K562 (cell line): ENCODE data around the gene CFAP54. TPM values are rescaled to one million over a fixed set of nuclear protein-coding genes. Genes with fewer than 3 reads are reported as not detected.
A peak's percentile ranks its signal among the peaks of the same experiment; 100 is the strongest.

ENCODE experiments used
- ATAC-seq: fragments of 200-7000 bp; cut with Tn5 transposase; 3 replicates; pipeline ENCODE4 v1.9.1; 2020; ENCODE audit warnings: moderate library complexity
- BruUV-seq: library from RNA; stranded (reverse); fragments of 400-500 nt; replicated peaks from 2 replicates; lab custom pipeline; 2021; lab: Mats Ljungman, UMichigan
- CTCF ChIA-PET: fragments of 300-600 bp; formaldehyde crosslinking; extraction: SDS; loops from one replicate; lab custom pipeline; 2021; ENCODE audit warnings: low intra/inter-chr PET ratio; lab: Yijun Ruan, JAX
- POLR2A ChIA-PET: fragments of 300-600, 350-650 bp; sonication (Branson Sonifier 250); formaldehyde crosslinking; extraction: SDS; loops from one replicate; lab custom pipeline; 2021; ENCODE audit warnings: antibody characterized with exemption, inconsistent platforms; lab: Yijun Ruan, JAX
- DNase-seq, 4 experiments: peaks; one replicate each; pipeline versions ENCODE4 v3.0.0 to v3.0.0-alpha.2; 2011 to 2018; ENCODE audit warnings: low spot score in 3 of 4, mixed read lengths in 3 of 4; ENCODE audit errors: extremely low read depth in 1 of 4
- FAIRE-seq: peaks from 2 replicates; lab custom pipeline; 2011; peaks lifted over from hg19 to GRCh38; lab: Jason Lieb, UNC
- H2AFZ ChIP-seq: 2 replicates; pipeline ENCODE4 v1.6.0; 2011; ENCODE audit warnings: low read depth, low read length, control low read depth, inconsistent platforms
- H3K27ac ChIP-seq: fragments of 200-600 bp; 3 replicates; pipeline ENCODE4 v1.8.0; 2011; ENCODE audit warnings: low read depth, mild to moderate bottlenecking, control low read depth, inconsistent platforms, low read length, moderate library complexity, mixed read lengths; ENCODE audit errors: extremely low read depth
- H3K27me3 ChIP-seq, 2 experiments: fragments of 300-600 bp in 1 of 2; 2 replicates in 1 of 2; 3 replicates in 1 of 2; pipeline versions ENCODE4 v1.6.0 to v1.8.0; 2011; ENCODE audit warnings: inconsistent platforms in 2 of 2, low read length in 2 of 2, mild to moderate bottlenecking in 1 of 2, mixed read lengths in 1 of 2, moderate library complexity in 1 of 2; ENCODE audit not compliant: control insufficient read depth in 2 of 2, insufficient read depth in 2 of 2
- H3K36me3 ChIP-seq: fragments of 300-600 bp; 3 replicates; pipeline ENCODE4 v1.8.0; 2011; ENCODE audit warnings: mild to moderate bottlenecking, low read length, inconsistent platforms; ENCODE audit not compliant: control insufficient read depth, insufficient read depth
- H3K4me1 ChIP-seq, 2 experiments: fragments of 200-600 bp in 1 of 2; replicated peaks in 1 of 2; 2 replicates in 1 of 2; 3 replicates in 1 of 2; pipeline versions ENCODE4 v1.5.1 to v1.8.0; 2011; ENCODE audit warnings: inconsistent platforms in 2 of 2, low read length in 2 of 2, mild to moderate bottlenecking in 1 of 2, mixed read lengths in 1 of 2, moderate library complexity in 1 of 2; ENCODE audit not compliant: control insufficient read depth in 2 of 2, insufficient read depth in 2 of 2
- H3K4me2 ChIP-seq: 2 replicates; pipeline ENCODE4 v1.6.1; 2011; ENCODE audit warnings: low read length, control low read depth, inconsistent platforms, mixed read lengths; ENCODE audit not compliant: insufficient read depth
- H3K4me3 ChIP-seq: fragments of 200-600 bp; sonication (generic), shearing (Covaris generic); 2 replicates; pipeline ENCODE4 v1.5.1; 2016; ENCODE audit warnings: control low read depth, inconsistent platforms
- H3K79me2 ChIP-seq: fragments of 200-600 bp; 3 replicates; pipeline ENCODE4 v1.8.0; 2011; ENCODE audit warnings: low read length, inconsistent platforms; ENCODE audit not compliant: control insufficient read depth, insufficient read depth
- H3K9ac ChIP-seq, 2 experiments: 2 replicates each; pipeline versions ENCODE4 v1.6.0 to v1.6.1; 2011; ENCODE audit warnings: low read depth in 2 of 2, low read length in 2 of 2, control low read depth in 1 of 2, inconsistent platforms in 1 of 2, mild to moderate bottlenecking in 1 of 2, mixed read lengths in 1 of 2; ENCODE audit not compliant: insufficient read depth in 1 of 2
- H3K9me1 ChIP-seq: one replicate; pipeline ENCODE4 v1.6.0; 2011; ENCODE audit warnings: inconsistent platforms, mild to moderate bottlenecking, low read length, moderate library complexity; ENCODE audit not compliant: control insufficient read depth, insufficient read depth
- H3K9me3 ChIP-seq: replicated peaks from 2 replicates; pipeline ENCODE4 v1.5.1; 2011; ENCODE audit warnings: low read depth, low read length, inconsistent platforms; ENCODE audit not compliant: control insufficient read depth, insufficient read depth
- H4K20me1 ChIP-seq: replicated peaks from 2 replicates; pipeline ENCODE4 v1.6.1; 2011; ENCODE audit warnings: low read length, inconsistent platforms, mixed read lengths; ENCODE audit not compliant: control insufficient read depth, insufficient read depth
- ARID1B ChIP-seq: fragments of 450-650 bp; IDR thresholded peaks from 2 replicates; pipeline ENCODE4 v1.6.1; 2016; ENCODE audit warnings: antibody characterized with exemption, mild to moderate bottlenecking, inconsistent platforms
- ATF2 ChIP-seq: sonication (generic); formaldehyde crosslinking; IDR thresholded peaks from 2 replicates; pipeline ENCODE4 v1.8.1; 2022; ENCODE audit warnings: missing genetic modification reagents
- C11orf30 ChIP-seq: fragments of 450-650 bp; IDR thresholded peaks from 2 replicates; pipeline ENCODE4 v1.6.1; 2016; ENCODE audit warnings: low read depth, mild to moderate bottlenecking
- DMBX1 ChIP-seq: fragments of 250-450 bp; sonication (Bioruptor Pico); IDR thresholded peaks from 2 replicates; pipeline ENCODE4 v1.8.0; 2022; ENCODE audit warnings: inconsistent platforms, mild to moderate bottlenecking, moderate library complexity, borderline replicate concordance
- ESRRB ChIP-seq: fragments of 250-450 bp; sonication (Bioruptor Pico); IDR thresholded peaks from 2 replicates; pipeline ENCODE4 v1.5.0; 2020; ENCODE audit warnings: mild to moderate bottlenecking, moderate library complexity, borderline replicate concordance
- GTF2F1 ChIP-seq: IDR thresholded peaks from 2 replicates; pipeline ENCODE4 v1.6.1; 2011; ENCODE audit warnings: low read depth, low read length, improper control_type of control experiment
- KDM2B ChIP-seq: fragments of 250-450 bp; sonication (Bioruptor Pico); IDR thresholded peaks from 2 replicates; pipeline ENCODE4 v1.8.0; 2021; ENCODE audit warnings: mild to moderate bottlenecking, moderate library complexity
- L3MBTL2 ChIP-seq: fragments of 450-650 bp; IDR thresholded peaks from 2 replicates; pipeline ENCODE4 v1.6.1; 2016; ENCODE audit warnings: mild to moderate bottlenecking, moderate library complexity
- MCM3 ChIP-seq: fragments of 450-650 bp; IDR thresholded peaks from 2 replicates; pipeline ENCODE4 v1.6.1; 2016
- MEIS2 ChIP-seq: fragments of 450-650 bp; IDR thresholded peaks from 2 replicates; pipeline ENCODE4 v1.6.1; 2014; ENCODE audit warnings: mild to moderate bottlenecking; ENCODE audit not compliant: partially characterized antibody
- PATZ1 ChIP-seq: fragments of 250-450 bp; sonication (Bioruptor Pico); IDR thresholded peaks from 2 replicates; pipeline ENCODE4 v1.5.0; 2020; ENCODE audit warnings: mild to moderate bottlenecking, borderline replicate concordance
- PYGO2 ChIP-seq: fragments of 450-650 bp; IDR thresholded peaks from 2 replicates; pipeline ENCODE4 v1.6.1; 2016; ENCODE audit warnings: mild to moderate bottlenecking, missing genetic modification characterization, moderate library complexity, missing compliant biosample characterization
- SNAPC5 ChIP-seq: fragments of 250-450 bp; sonication (Bioruptor Pico); IDR thresholded peaks from 2 replicates; pipeline ENCODE4 v1.8.0; 2021; ENCODE audit warnings: moderate library complexity, mild to moderate bottlenecking, inconsistent platforms
- SOX6 ChIP-seq: fragments of 450-650 bp; IDR thresholded peaks from 2 replicates; pipeline ENCODE4 v1.6.1; 2014; ENCODE audit warnings: mild to moderate bottlenecking
- ZEB2 ChIP-seq: fragments of 450-650 bp; IDR thresholded peaks from 2 replicates; pipeline ENCODE4 v1.6.1; 2016
- in situ Hi-C: fragments of 300-500 bp; cut with MboI; formaldehyde crosslinking; loops from 4 replicates; pipeline ENCODE4 v1.15.0; 2018; ENCODE audit warnings: inconsistent platforms, mixed read lengths
- intact Hi-C: fragments of 100-400 bp; cut with micrococcal nuclease; formaldehyde crosslinking; loops from 2 replicates; pipeline ENCODE4 v1.14.2; 2022
- polyA plus RNA-seq, 8 experiments: library from polyadenylated mRNA; depleted of rRNA in 4 of 8; stranded (reverse) in 5 of 8; unstranded in 3 of 8; fragments of >200 nt; fragmentation: Nextera tagmentation in 2 of 8; fragmentation: Illumina TruSeq in 1 of 8; extraction: Ambion mirVana in 2 of 8; extraction: Trizol in 1 of 8; gene quantifications; 2 replicates each; pipeline versions ENCODE4 v1.2.1 to v1.2.3, GENCODE V29; 2011 to 2014; ENCODE audit warnings: inconsistent platforms in 1 of 8, missing spikeins in 1 of 8
- total RNA-seq, 7 experiments: library from RNA; depleted of rRNA in 6 of 7; stranded (reverse); fragments of >200 nt in 6 of 7; fragmentation: Illumina TruSeq in 2 of 7; extraction: Trizol in 2 of 7; gene quantifications; 2 replicates each; pipeline versions ENCODE4 v1.2.1 to v1.2.3, GENCODE V29; 2011 to 2021; ENCODE audit warnings: low replicate concordance in 1 of 7
- TF ChIP-seq, protein P1 (sequence below): fragments of 450-650 bp; formaldehyde crosslinking; IDR thresholded peaks from 2 replicates; pipeline ENCODE4 v1.4.0; 2020; ENCODE audit warnings: mild to moderate bottlenecking, mixed read lengths
- TF ChIP-seq, protein P2 (sequence below), 2 experiments: fragments of 450-650 bp; IDR thresholded peaks; 2 replicates each; pipeline ENCODE4 v1.6.1; 2016

Gene CFAP54
- total and polyA plus RNA-seq, 9 of the 15 experiments (the other 6 are each of a cell fraction or from before 2014, with no cell fraction given) = 0.03 to 0.23 (median 0.10) TPM; not detected in 3

GRCh38 chr12:96880220-96880619 lies 390.8 kb downstream of the CFAP54 start (continued):
- TF ChIP-seq ATF2 (no peak), SOX6 (peak; percentile 40; the same call in 1 of the 2 replicates), ARID1B (peak; percentile 62), SNAPC5 (CRISPR knock-in tag) (no peak)
- TF ChIP-seq, all 486 proteins: peak for 10

- DNase-seq (no peak), ATAC-seq (no peak), FAIRE-seq (no peak)
- Histone ChIP-seq H3K27ac (no peak overlapping the region), H3K9ac (no peak overlapping the region), H2AFZ (no peak overlapping the region), H3K4me2 (no peak overlapping the region), H3K9me1 (no peaks in the 10 kb centered on the region), H3K4me1 (no peaks in the 10 kb centered on the region; a peak in 1 of 5 replicates), H3K27me3 (peaks cover 0 to 5% of the 10 kb centered on the region in 2 experiments; a peak in 2 of 5 replicates), H3K79me2 (no peaks in the 10 kb centered on the region), H3K4me3 (no peak overlapping the region), H3K36me3 (no peaks in the 10 kb centered on the region), H4K20me1 (no peaks in the 10 kb centered on the region), H3K9me3 (no peaks in the 10 kb centered on the region)
- BruUV-seq = no TSS peak
- intact Hi-C loops = no loop called here
- ChIA-PET CTCF (no interaction called here), POLR2A (no interaction called here)
- in situ Hi-C loops = no loop called here
- no peak for TF ChIP-seq ESRRB (CRISPR knock-in tag)
- no peak for TF ChIP-seq ZEB2
- no peak for TF ChIP-seq GTF2F1
- no peak for TF ChIP-seq DMBX1 (CRISPR knock-in tag)
- TF ChIP-seq, protein P1, sequence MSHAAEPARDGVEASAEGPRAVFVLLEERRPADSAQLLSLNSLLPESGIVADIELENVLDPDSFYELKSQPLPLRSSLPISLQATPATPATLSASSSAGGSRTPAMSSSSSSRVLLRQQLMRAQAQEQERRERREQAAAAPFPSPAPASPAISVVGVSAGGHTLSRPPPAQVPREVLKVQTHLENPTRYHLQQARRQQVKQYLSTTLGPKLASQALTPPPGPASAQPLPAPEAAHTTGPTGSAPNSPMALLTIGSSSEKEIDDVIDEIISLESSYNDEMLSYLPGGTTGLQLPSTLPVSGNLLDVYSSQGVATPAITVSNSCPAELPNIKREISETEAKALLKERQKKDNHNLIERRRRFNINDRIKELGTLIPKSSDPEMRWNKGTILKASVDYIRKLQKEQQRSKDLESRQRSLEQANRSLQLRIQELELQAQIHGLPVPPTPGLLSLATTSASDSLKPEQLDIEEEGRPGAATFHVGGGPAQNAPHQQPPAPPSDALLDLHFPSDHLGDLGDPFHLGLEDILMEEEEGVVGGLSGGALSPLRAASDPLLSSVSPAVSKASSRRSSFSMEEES = no peak
- no peak for TF ChIP-seq C11orf30
- no peak for TF ChIP-seq MCM3
- no peak for TF ChIP-seq PYGO2 (tag)
- TF ChIP-seq PATZ1 = no peak
- TF ChIP-seq, protein P2, sequence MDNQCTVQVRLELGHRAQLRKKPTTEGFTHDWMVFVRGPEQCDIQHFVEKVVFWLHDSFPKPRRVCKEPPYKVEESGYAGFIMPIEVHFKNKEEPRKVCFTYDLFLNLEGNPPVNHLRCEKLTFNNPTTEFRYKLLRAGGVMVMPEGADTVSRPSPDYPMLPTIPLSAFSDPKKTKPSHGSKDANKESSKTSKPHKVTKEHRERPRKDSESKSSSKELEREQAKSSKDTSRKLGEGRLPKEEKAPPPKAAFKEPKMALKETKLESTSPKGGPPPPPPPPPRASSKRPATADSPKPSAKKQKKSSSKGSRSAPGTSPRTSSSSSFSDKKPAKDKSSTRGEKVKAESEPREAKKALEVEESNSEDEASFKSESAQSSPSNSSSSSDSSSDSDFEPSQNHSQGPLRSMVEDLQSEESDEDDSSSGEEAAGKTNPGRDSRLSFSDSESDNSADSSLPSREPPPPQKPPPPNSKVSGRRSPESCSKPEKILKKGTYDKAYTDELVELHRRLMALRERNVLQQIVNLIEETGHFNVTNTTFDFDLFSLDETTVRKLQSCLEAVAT (IDR thresholded peaks at IDR 0.05) = no peak
- TF ChIP-seq MEIS2 = no peak
- no peak for TF ChIP-seq L3MBTL2
- no peak for TF ChIP-seq KDM2B (CRISPR knock-in tag)
Measured at GRCh38 chr12:96881608-96882007, 392.2 kb downstream of the CFAP54 start.
